OCI-LY1 (cell line): ENCODE results near the gene NID2.

Experiments
- H2AFZ ChIP-seq: fragments of 200-600 bp; sonication (generic), shearing (Covaris generic); 2 replicates; pipeline ENCODE4 v1.6.0; 2014; ENCODE audit warnings: antibody characterized with exemption, mild to moderate bottlenecking, low read length
- H3F3A ChIP-seq: fragments of 200-600 bp; sonication (generic), shearing (Covaris generic); 2 replicates; pipeline ENCODE4 v1.6.0; 2014; ENCODE audit warnings: mild to moderate bottlenecking, antibody characterized with exemption, low read length, moderate library complexity; ENCODE audit not compliant: insufficient read depth
- H3K27ac ChIP-seq: fragments of 200-600 bp; sonication (generic); 2 replicates; pipeline ENCODE4 v1.5.1; 2014; ENCODE audit warnings: low read length, mixed run types, mild to moderate bottlenecking, low read depth; ENCODE audit not compliant: poor library complexity, severe bottlenecking
- H3K27me3 ChIP-seq: fragments of 200-600 bp; sonication (generic); 2 replicates; pipeline ENCODE4 v1.6.0; 2014; ENCODE audit warnings: antibody characterized with exemption, mild to moderate bottlenecking, low read length, moderate library complexity; ENCODE audit not compliant: insufficient read depth
- H3K36me3 ChIP-seq: fragments of 200-600 bp; sonication (generic); 2 replicates; pipeline ENCODE4 v1.6.1; 2014; ENCODE audit warnings: mild to moderate bottlenecking, antibody characterized with exemption, low read length, moderate library complexity, mixed read lengths; ENCODE audit not compliant: insufficient read depth
- H3K4me1 ChIP-seq: fragments of 200-600 bp; sonication (generic); 2 replicates; pipeline ENCODE4 v1.5.1; 2014; ENCODE audit warnings: mild to moderate bottlenecking, low read length, moderate library complexity; ENCODE audit not compliant: insufficient read depth, severe bottlenecking
- H3K4me2 ChIP-seq: fragments of 200-600 bp; sonication (generic), shearing (Covaris generic); 2 replicates; pipeline ENCODE4 v1.6.1; 2014; ENCODE audit warnings: low read length
- H3K4me3 ChIP-seq: fragments of 200-600 bp; sonication (generic); 2 replicates; pipeline ENCODE4 v1.5.1; 2014; ENCODE audit warnings: low read length, low read depth, mild to moderate bottlenecking, mixed read lengths; ENCODE audit not compliant: poor library complexity, severe bottlenecking
- H3K79me2 ChIP-seq: fragments of 200-600 bp; shearing (Covaris generic); 2 replicates; pipeline ENCODE4 v1.6.1; 2016; ENCODE audit warnings: mixed run types, low read length, mixed read lengths; ENCODE audit not compliant: insufficient read depth
- H3K9ac ChIP-seq: fragments of 200-600 bp; sonication (generic), shearing (Covaris generic); 2 replicates; pipeline ENCODE4 v1.6.1; 2014; ENCODE audit warnings: mild to moderate bottlenecking, low read length, mixed read lengths
- H3K9me2 ChIP-seq: fragments of 200-600 bp; sonication (generic), shearing (Covaris generic); 2 replicates; pipeline ENCODE4 v1.6.1; 2014; ENCODE audit warnings: low read depth, mild to moderate bottlenecking, low read length, mixed read lengths
- H3K9me3 ChIP-seq: fragments of 200-600 bp; shearing (Covaris generic); 2 replicates; pipeline ENCODE4 v1.6.1; 2014; ENCODE audit warnings: low read length, mixed read lengths
- H4K20me1 ChIP-seq: fragments of 200-600 bp; sonication (generic), shearing (Covaris generic); 2 replicates; pipeline ENCODE4 v1.6.0; 2016; ENCODE audit warnings: mild to moderate bottlenecking, low read length; ENCODE audit not compliant: insufficient read depth
- EZH2 ChIP-seq: fragments of 200-600 bp; sonication (generic), shearing (Covaris generic); IDR thresholded peaks from 2 replicates; pipeline ENCODE4 v1.8.0; 2017; ENCODE audit warnings: borderline replicate concordance, mixed run types, mild to moderate bottlenecking, antibody characterized with exemption, low read length, moderate library complexity, mixed read lengths
- TF ChIP-seq, protein P1 (sequence below): fragments of 200-600 bp; sonication (generic), shearing (Covaris generic); IDR thresholded peaks from 2 replicates; pipeline ENCODE4 v1.5.1; 2017; ENCODE audit warnings: mild to moderate bottlenecking, antibody characterized with exemption, low read length, moderate library complexity, mixed read lengths

NID2 gene

DNA sequence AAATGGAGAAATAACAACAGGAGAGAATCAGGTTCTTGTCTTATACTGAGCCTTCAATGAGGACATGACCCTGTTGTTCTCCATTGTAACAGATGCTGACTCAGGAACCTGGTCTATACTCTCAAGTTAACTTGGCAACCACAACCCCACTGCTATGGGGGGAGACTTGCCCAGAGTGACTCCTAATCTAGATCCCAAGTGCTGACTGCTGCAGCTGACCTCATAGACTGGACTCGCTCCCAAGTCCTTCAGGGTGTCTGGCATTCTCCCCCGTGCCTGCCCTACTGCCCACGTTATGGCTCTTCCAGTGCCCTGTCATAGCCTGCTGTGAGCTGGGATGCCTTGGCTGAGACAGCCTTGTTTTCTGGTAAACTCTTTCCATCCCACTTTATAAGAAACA, 37.1 kb downstream of the NID2 start:
- H2AFZ ChIP-seq, result no peak overlapping the region
- no peak for TF ChIP-seq EZH2
- TF ChIP-seq, protein P1, sequence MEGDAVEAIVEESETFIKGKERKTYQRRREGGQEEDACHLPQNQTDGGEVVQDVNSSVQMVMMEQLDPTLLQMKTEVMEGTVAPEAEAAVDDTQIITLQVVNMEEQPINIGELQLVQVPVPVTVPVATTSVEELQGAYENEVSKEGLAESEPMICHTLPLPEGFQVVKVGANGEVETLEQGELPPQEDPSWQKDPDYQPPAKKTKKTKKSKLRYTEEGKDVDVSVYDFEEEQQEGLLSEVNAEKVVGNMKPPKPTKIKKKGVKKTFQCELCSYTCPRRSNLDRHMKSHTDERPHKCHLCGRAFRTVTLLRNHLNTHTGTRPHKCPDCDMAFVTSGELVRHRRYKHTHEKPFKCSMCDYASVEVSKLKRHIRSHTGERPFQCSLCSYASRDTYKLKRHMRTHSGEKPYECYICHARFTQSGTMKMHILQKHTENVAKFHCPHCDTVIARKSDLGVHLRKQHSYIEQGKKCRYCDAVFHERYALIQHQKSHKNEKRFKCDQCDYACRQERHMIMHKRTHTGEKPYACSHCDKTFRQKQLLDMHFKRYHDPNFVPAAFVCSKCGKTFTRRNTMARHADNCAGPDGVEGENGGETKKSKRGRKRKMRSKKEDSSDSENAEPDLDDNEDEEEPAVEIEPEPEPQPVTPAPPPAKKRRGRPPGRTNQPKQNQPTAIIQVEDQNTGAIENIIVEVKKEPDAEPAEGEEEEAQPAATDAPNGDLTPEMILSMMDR, result no peak
- no peaks in the 10 kb centered on the region for H3K79me2 ChIP-seq
- no peaks in the 10 kb centered on the region for H3K36me3 ChIP-seq
- no peak overlapping the region for H3K9ac ChIP-seq
- 0 out of 2 replicates have a peak, but pooled peaks cover 2% of the 10 kb centered on the region for H3K9me3 ChIP-seq
- no peaks in the 10 kb centered on the region for H3F3A ChIP-seq
- H3K27me3 ChIP-seq, result 0 out of 2 replicates have a peak, but pooled peaks cover 3% of the 10 kb centered on the region
- H3K4me3 ChIP-seq, result no peak overlapping the region
- no peaks in the 10 kb centered on the region for H4K20me1 ChIP-seq
- H3K9me2 ChIP-seq, result no peaks in the 10 kb centered on the region
- H3K27ac ChIP-seq, result no peak overlapping the region
- no peaks in the 10 kb centered on the region for H3K4me1 ChIP-seq
- no peak overlapping the region for H3K4me2 ChIP-seq

DNA sequence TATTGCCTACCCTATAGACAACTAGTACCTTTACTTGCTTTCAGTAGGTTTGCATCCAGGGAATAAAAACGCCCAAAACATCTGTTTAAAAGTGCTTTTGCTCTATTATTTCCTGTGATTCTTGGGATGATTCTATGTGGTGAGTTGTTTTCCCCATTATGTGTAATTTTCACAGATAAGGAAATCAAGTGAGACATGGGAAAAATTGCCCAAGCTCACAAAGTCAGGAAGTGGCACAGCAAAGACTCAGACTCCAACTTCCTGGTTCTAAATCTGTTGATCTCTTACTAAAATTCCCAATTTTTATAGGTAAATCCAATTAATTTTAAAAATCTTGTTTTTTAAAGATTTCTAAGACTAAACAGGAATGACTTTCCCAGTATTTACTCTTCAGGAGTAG, 39.0 kb downstream of the NID2 start:
- no peaks in the 10 kb centered on the region for H3K36me3 ChIP-seq
- H3K9me3 ChIP-seq, result no peaks in the 10 kb centered on the region
- TF ChIP-seq, protein P1, result no peak
- no peak for TF ChIP-seq EZH2
- H3K4me1 ChIP-seq, result no peaks in the 10 kb centered on the region
- 0 out of 2 replicates have a peak, but pooled peaks cover 3% of the 10 kb centered on the region for H3K27me3 ChIP-seq
- no peak overlapping the region for H2AFZ ChIP-seq
- no peaks in the 10 kb centered on the region for H3K79me2 ChIP-seq
- H3K27ac ChIP-seq, result no peak overlapping the region
- no peaks in the 10 kb centered on the region for H3F3A ChIP-seq
- no peaks in the 10 kb centered on the region for H4K20me1 ChIP-seq
- H3K4me3 ChIP-seq, result no peak overlapping the region
- H3K4me2 ChIP-seq, result no peak overlapping the region
- H3K9me2 ChIP-seq, result no peaks in the 10 kb centered on the region
- no peak overlapping the region for H3K9ac ChIP-seq

DNA sequence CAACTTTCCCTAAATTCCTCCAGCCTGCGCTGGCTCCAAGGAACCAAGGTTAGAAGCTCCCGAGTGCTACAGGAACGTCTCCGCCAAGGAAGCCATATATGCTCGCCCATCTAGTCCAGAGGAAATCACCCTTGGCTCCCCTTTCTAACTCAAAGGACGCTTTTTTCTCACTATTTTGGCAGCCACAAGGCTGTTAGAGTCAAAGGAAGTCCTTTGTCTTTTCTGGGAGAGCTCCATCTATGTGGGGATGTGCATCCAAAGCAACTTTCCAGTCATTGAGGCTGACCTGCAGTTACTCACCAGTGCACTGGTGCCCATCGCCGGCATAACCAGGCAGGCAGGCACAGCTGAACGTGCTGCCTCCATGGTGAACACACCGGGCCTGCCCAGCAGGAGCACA, 42.0 kb downstream of the NID2 start:
- no peaks in the 10 kb centered on the region for H3K27me3 ChIP-seq
- H3K27ac ChIP-seq, result no peak overlapping the region
- no peaks in the 10 kb centered on the region for H3K4me1 ChIP-seq

More for the DNA sequence above, 42.0 kb downstream of the NID2 start:
- Histone ChIP-seq H3K4me3 (no peak overlapping the region), H3K36me3 (no peaks in the 10 kb centered on the region), H3F3A (no peaks in the 10 kb centered on the region), H3K9ac (no peak overlapping the region), H3K4me2 (no peak overlapping the region), H3K9me3 (no peaks in the 10 kb centered on the region), H3K9me2 (no peaks in the 10 kb centered on the region), H4K20me1 (no peaks in the 10 kb centered on the region), H2AFZ (no peak overlapping the region), H3K79me2 (no peaks in the 10 kb centered on the region)
- TF ChIP-seq, protein P1, result no peak
- no peak for TF ChIP-seq EZH2
